ENCODE measurements around the gene TUT4.

- TF ChIP-seq CTCF (conservative IDR thresholded peaks at IDR 0.05; ENCODE audit: low read depth in 2 of 2) (no peak), REST (IDR thresholded peaks at IDR 0.05; ENCODE audit: unreplicated experiment) (no peak), EZH2 (IDR thresholded peaks at IDR 0.05; ENCODE audit: low read depth, unreplicated experiment) (no peak), ZNF462 (CRISPR knock-in tag; IDR thresholded peaks at IDR 0.05) (no peak)
Measured at GRCh38 chr1:52474807-52475206, 78.1 kb downstream of the TUT4 start.

All from GM23338 (cell line).